Dedifferentiated amniotic fluid mesenchymal stem cell (primary cell): ENCODE results near the gene DNMT3B.
"Not testable (repeated sequence)": the region's sequence is repeated elsewhere in the genome, so short reads cannot be mapped to it uniquely, and the experiment has no call there.

Source experiments
- DNase-seq: peaks from one replicate; pipeline ENCODE4 v3.0.0-alpha.2; 2016; ENCODE audit errors: extremely low spot score

DNMT3B gene

DNA sequence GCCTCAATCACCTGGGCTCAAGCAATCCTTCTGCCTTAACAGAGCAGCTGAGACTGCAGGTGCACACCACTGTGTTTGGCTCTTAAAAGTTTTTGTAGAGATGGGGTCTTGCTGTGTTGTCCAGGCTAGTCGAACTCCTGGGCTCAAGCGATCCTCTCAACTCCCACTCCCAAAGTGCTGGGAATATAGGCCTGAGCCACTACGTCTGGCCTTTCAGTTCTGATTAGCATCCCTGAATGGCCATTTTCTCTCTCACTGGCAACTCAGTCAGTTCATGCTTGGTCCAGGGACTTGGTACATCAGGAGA, 28.5 kb downstream of the DNMT3B start:
- DNase-seq = no peak

DNA sequence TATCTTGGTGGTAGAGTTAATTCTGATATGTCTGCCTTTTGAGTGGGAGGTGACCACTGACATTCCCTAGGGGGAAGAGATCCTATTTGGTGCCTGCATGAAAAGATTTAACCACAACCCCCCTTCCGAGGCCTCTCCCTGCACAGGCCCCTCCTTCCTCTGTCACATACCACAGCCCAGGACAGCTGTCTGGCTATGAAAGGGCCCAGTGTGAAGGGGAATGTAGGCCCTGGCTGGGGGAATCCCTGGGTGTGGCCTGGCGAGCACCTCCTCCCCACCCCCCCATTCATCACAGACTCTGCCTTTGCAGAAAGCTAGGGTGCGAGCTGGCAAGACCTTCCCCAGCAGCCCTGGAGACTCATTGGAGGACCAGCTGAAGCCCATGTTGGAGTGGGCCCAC, 30.1 kb downstream of the DNMT3B start:
- DNase-seq = no peak

DNA sequence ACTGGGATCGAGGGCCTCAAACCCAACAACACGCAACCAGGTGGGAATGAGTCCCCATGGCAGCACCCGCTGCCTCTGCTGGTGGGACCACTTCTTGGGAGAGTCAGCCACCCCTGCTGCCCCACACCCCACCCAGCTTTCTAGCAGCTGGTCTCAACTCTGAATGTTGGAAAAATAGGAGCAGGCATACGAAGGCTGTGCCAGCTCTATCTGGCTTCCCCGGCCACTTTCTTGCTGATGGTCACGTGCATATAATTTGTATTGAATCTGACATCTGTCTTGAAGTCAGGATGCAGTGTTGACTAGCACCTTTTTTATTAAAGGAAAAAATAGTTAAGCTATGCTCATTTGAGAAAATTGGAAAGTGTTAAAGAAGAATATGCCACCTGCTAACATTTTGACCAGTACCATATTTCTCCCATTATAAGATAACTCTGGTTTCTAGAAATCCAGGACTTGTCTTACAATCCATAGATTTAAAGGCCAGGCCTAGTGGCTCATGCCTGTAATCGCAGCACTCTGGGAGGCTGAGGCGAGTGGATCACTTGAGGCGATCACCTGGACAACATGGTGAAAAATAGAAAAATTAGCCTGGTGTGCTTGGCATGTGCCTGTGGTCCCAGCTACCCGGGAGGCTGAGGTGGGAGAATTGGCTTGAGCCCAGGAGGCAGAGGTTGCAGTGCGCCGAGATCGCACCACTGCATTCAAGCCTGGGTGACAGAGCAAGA, 30.7 kb downstream of the DNMT3B start:
- no peak for DNase-seq

- DNase-seq = no peak
These were observed 34.3 kb downstream of the DNMT3B start for GRCh38 chr20:32796383-32796948.

DNA sequence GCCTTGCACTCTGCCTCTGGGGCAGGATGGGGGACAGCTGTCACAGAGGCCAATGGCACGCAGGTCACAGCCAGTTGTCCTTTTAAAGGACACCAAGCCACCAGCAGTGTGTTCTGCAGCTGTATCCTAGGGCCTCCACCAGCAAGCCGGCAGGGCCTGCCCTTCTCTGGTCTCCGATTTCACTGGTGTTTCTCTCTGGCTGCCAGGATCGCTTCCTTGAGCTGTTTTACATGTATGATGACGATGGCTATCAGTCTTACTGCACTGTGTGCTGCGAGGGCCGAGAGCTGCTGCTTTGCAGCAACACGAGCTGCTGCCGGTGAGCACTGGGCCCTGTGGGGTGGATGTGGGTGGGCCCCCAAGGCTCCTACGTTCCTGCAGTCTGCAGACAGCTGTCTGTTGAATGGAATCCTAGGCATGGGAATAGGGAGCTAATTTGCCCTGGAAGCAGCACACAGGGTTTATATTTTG, 34.8 kb downstream of the DNMT3B start:
- no peak for DNase-seq

- DNase-seq = not testable (repeated sequence)
These were observed 35.4 kb downstream of the DNMT3B start for GRCh38 chr20:32797571-32797970.

DNA sequence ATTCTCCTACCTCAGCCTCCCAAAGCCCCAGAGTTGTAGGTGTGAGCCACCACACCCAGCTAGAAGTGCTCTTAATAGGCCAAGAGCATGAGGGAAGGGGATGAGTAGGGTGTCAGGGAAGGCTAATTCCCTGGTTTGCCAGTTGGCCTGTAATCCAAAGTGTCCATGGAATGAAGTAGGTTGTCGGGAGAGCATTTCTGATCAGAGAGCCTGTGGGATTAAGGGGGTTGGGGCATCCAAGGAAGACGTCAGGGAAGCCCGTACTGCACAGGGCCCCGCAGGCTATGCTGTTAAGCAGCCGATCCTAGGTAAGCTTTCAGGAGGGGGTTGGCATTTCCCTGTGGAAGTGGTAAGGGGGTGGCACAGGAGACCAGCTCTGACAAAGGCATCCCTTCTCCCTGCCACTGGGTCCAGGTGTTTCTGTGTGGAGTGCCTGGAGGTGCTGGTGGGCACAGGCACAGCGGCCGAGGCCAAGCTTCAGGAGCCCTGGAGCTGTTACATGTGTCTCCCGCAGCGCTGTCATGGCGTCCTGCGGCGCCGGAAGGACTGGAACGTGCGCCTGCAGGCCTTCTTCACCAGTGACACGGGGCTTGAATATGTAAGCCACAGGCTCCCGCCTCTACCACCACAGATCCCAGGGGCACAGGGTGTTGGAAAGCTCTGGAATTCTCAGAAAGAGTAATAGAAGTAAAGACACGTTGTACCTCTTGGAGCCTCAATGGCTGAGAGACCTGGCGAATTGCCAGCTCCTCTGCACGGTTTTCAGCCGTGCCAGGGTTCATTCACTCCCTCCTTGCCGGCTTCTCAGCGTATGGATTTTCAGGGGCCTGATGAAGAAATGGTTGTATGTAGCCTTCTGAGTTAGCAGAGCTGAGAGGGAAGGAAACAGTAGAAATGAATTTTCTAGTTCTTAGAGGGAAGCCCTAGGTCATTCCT, 36.1 kb downstream of the DNMT3B start:
- no peak for DNase-seq

DNA sequence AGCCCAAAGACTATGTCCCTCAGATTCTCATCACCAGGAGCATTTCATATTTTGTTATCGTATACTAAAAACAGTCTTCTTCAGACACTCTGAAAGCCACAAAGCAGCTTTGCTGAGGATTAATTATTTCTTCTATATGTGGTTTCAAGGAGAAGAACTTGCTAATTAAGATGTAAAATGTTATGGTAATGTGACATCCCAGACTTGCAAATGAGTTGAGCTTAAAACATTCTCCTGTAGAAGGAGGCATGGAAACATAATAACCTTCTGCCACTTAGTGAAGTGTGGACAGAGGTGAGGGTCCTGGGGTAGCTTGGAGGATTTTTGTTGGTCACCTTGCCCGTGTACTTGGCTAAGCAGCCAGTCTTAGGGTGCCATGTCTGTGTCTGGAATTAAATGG, 40.9 kb downstream of the DNMT3B start:
- DNase-seq = no peak

DNA sequence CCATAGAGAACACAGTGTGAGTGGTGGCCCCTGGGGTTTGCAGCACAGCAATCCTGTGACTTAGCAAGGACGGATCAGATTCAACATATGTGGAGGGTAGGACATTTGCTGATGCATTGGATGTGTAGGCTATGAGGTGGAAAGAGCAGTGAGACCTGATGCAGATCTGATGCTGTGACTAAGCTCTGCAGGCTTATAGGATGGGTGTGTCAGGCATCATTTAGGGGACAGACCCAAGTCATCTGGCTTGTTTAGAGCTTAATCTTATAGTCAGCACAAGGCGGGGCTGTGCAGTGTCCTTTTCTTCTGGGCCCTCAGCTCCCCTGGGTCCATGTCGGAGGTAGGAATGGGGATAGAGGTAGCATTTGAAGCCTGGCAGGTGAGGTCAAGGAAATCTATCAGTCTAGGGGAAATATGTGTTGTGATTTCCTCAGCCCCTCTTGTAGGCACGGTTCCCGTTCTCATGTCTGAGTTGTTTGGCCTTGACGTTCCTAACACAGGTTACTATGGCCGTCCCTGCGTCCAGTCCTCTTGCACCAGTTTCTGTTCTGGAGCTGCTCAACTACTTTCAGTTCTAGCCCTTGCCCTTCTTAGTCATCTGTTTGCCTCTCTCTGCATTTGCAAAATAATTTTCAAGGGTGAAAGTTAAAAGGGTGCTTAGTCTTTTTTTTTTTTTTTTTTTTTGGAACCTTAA, 42.0 kb downstream of the DNMT3B start:
- DNase-seq = no peak

DNA sequence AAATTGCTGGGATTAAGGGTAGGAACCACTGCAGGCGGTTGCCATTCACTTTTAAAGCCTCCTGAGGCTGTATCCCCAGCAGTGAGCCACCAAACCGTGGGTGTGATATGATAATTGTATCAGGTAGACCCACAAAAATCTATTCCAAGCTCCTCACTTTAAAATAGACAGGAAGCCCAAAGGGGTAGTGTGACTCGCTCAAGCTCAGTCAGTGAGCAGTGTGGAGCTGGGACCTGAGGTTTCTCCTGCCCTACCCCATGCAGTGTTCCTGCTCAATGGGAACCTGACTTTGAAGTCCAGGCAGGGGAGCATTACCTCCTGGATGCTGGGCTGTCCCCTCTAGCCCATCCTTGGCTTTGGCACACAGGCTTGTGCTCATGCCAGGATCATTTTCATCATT, 42.6 kb downstream of the DNMT3B start:
- no peak for DNase-seq

DNA sequence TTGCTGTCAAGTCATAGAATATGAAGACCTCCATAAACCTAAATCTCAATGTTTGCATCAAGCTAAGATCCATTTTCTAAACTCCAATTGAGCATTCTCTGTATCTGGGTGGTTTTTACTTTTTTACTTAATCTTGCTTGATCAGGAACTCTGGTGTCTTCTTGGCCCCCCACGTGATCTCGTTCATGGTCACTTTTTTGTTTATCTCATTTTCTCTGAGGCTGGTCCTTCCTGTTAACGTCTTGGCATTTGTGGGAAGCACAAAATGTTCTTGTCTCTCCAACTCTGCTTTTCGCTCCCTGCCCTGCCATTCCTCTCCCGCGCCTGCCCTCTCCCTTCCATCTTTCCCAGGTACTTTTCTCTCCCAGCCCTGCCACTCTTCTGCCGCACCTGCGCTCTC, 43.5 kb downstream of the DNMT3B start:
- DNase-seq = no peak

- no peak for DNase-seq
These were observed 44.2 kb downstream of the DNMT3B start for GRCh38 chr20:32806356-32806755.

DNA sequence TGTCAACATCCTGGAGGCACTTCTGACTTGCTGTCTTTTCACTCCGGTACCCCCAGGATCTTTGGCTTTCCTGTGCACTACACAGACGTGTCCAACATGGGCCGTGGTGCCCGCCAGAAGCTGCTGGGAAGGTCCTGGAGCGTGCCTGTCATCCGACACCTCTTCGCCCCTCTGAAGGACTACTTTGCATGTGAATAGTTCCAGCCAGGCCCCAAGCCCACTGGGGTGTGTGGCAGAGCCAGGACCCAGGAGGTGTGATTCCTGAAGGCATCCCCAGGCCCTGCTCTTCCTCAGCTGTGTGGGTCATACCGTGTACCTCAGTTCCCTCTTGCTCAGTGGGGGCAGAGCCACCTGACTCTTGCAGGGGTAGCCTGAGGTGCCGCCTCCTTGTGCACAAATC, 45.5 kb downstream of the DNMT3B start:
- no peak for DNase-seq

DNA sequence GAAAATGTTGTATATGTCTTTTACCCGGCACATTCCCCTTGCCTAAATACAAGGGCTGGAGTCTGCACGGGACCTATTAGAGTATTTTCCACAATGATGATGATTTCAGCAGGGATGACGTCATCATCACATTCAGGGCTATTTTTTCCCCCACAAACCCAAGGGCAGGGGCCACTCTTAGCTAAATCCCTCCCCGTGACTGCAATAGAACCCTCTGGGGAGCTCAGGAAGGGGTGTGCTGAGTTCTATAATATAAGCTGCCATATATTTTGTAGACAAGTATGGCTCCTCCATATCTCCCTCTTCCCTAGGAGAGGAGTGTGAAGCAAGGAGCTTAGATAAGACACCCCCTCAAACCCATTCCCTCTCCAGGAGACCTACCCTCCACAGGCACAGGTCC, 46.3 kb downstream of the DNMT3B start:
- DNase-seq = no peak

GRCh38 chr20:32809907-32810306, 47.7 kb downstream of the DNMT3B start:
- DNase-seq = no peak

DNA sequence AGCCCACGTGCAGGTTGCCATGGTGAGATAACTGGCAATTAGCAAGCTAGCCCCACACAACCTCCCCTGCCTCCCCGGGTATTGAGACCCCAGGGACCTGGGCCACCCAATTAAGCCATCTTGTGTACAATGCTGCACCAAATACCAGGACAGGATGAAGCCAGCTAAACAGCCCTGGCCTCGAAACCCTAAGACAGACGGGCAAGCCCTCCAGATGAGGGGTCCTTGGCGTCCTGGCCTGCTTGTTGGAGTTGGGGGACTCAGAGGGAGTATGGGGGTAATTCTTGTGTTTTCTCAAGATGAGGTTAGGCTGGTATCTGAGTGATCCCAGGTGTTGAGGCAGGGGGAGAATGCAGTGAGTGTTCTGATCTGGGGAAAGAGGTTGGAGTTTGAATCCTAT, 48.8 kb downstream of the DNMT3B start:
- no peak for DNase-seq

- DNase-seq = no peak
These were observed 49.7 kb downstream of the DNMT3B start for GRCh38 chr20:32811886-32812285.

- no peak for DNase-seq
These were observed 58.0 kb downstream of the DNMT3B start for GRCh38 chr20:32819992-32820697.

DNA sequence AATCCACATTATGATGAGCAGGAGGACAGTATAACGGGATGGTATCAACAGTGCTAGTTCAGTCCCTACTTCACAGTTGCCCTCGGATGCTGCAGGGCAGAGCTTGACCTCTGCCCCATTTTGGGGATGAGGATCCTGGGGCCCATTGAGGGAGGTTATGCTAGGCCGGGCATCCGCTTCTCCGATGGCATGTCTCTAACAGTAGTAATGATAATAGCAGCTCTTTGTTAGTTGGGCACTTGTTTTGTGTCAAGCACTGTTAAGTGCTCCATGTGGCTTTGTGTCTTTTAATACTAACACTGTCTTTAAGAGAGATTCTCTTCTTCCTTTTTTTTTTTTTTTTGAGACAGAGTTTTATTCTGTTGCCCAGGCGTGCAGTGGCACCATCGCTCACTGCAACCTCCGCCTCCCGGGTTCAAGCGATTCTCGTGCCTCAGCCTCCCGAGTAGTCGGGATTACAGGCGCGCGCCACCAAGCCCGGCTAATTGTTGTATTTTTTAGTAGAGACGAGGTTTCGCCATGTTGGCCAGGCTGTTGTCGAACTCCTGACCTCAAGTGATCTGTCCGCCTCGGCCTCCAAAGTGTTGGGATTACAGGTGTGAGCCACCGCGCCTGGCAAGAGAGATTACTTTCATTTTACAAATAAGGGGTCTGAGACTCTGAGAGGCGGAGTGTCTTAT, 58.7 kb downstream of the DNMT3B start:
- no peak for DNase-seq

DNA sequence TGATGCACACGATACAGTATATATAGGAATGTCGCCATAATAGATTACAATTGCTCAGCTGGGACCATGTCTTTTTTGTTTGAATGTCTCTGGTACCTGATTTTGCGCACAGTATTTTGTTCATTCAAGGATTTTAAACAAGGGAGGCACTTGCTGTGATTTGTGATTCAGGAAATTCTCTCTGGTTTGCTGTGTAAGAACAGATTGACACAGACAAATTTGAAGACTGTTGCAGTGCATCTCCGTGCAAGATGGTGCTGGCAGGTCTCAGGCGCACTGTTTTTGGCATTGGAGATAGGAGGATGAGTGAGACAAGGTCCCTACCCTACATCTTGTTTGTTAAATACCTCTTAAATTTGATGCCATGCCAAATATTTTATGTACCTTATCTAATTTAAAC, 60.0 kb downstream of the DNMT3B start:
- no peak for DNase-seq

DNA sequence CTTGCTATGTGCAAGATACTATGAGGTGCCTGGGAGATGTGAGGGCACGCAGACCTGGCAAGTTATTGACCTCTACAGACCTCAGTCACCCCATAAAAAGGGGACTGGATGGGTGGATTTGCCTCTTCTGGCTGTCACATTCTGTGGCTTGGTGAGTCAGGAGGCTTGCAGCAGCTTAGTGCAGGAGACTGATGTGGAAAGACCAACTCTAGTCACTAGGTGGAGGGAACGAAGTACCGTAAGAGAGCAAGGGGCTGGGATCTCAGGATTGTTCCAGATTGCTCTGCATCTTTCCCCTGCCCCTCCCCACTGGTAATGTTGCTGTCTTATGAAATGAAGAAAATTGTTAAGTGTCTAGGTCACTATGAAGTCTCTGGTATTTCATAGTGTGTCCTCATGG, 60.9 kb downstream of the DNMT3B start:
- DNase-seq = peak; percentile 67
